ENCODE data around the gene SPATA19. TPM values are rescaled to one million over a fixed set of nuclear protein-coding genes. Genes with fewer than 3 reads are reported as not detected.

Gene SPATA19
- total RNA-seq, 4 donors from 2014 or later = not detected

DNA sequence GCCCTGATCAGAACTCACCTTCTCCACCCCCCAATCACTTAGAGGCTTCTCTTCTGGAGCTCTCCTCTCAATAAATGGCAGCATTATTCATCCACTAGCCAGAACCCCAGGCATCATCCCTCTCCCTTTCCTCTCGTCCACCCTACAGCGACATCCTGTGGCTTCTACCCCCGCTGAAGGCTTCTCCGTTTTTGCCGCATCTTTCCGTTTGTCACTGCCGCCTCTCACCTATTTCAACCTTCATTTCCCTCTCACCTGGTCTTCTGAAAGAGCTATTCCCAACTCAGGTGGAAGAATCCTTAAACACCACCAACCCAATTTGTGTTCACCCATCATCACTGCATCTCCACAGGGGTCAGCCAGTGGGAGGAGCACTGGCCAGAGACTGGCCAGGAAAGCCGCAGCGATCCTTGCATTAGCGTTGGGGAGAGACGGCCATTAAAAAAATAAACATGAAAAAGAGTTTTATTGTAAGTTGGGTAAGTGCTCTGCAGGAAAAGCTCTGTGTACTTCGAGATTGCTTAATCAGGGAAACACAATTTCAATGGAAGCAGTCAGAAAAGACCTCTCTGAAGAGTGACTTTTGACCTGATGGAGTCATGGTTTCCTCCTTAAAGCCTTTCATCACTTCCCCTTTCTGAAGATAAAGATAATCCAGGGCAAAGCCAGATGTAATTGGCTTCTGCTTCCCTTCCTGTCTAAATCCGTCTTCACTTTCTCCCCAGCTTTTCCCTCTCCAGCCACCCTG, 36.7 kb downstream of the SPATA19 start:
- in situ Hi-C loops (cut with MboI; ENCODE audit: low sequenced_read_pairs in 4 of 4) = no loop called here

DNA sequence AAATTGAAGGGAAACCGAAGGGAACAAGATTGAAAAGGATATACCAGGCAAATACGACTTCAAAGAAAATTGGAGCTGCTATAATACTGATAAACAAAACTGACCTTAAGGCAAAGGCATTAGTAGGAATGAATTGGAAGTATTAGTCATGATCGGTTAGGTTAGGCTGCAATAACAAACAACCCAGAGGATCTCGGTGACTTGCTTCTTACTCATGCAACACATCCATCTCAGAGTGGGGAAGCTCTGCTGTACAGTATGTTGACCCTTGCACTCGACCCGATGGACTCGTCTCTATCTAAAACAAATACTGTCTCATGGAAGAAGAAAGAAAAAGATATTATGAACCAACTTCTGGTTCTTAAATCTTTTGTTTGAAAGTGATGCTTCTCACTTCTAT, 42.3 kb downstream of the SPATA19 start:
- DNase-seq (no peak), ATAC-seq (no peak)
- no peak for TF ChIP-seq POLR2A (IDR thresholded peaks at IDR 0.05)
- TF ChIP-seq, protein P1, sequence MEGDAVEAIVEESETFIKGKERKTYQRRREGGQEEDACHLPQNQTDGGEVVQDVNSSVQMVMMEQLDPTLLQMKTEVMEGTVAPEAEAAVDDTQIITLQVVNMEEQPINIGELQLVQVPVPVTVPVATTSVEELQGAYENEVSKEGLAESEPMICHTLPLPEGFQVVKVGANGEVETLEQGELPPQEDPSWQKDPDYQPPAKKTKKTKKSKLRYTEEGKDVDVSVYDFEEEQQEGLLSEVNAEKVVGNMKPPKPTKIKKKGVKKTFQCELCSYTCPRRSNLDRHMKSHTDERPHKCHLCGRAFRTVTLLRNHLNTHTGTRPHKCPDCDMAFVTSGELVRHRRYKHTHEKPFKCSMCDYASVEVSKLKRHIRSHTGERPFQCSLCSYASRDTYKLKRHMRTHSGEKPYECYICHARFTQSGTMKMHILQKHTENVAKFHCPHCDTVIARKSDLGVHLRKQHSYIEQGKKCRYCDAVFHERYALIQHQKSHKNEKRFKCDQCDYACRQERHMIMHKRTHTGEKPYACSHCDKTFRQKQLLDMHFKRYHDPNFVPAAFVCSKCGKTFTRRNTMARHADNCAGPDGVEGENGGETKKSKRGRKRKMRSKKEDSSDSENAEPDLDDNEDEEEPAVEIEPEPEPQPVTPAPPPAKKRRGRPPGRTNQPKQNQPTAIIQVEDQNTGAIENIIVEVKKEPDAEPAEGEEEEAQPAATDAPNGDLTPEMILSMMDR (IDR thresholded peaks at IDR 0.05 in 4 of 5, conservative IDR thresholded peaks at IDR 0.05 in 1 of 5) = no peak
- no peaks in the 10 kb centered on the region for H3K27me3 ChIP-seq
- H3K4me1 ChIP-seq = no peaks in the 10 kb centered on the region
- no peaks in the 10 kb centered on the region for H3K9me3 ChIP-seq
- in situ Hi-C loops (cut with MboI; ENCODE audit: low sequenced_read_pairs in 4 of 4) (no loop called here), intact Hi-C loops (cut with DNase I; ENCODE audit: low total_unique reads) (no loop called here)
- no peak overlapping the region for H3K4me3 ChIP-seq
- H3K27ac ChIP-seq = no peak overlapping the region
- H3K36me3 ChIP-seq = no peaks in the 10 kb centered on the region

More for the DNA sequence above, 36.7 kb downstream of the SPATA19 start:
- H3K36me3 ChIP-seq = no peaks in the 10 kb centered on the region
- H3K4me1 ChIP-seq = peaks cover 0 to 4% of the 10 kb centered on the region in 2 donors
- H3K27me3 ChIP-seq = no peaks in the 10 kb centered on the region
- TF ChIP-seq, protein P1 (IDR thresholded peaks at IDR 0.05 in 4 of 5, conservative IDR thresholded peaks at IDR 0.05 in 1 of 5) = no peak
- no peaks in the 10 kb centered on the region for H3K9me3 ChIP-seq
- DNase-seq (no peak), ATAC-seq (no peak)
- intact Hi-C loops (cut with DNase I; ENCODE audit: low total_unique reads) = no loop called here
- no peak overlapping the region for H3K27ac ChIP-seq
- no peak overlapping the region for H3K4me3 ChIP-seq

DNA sequence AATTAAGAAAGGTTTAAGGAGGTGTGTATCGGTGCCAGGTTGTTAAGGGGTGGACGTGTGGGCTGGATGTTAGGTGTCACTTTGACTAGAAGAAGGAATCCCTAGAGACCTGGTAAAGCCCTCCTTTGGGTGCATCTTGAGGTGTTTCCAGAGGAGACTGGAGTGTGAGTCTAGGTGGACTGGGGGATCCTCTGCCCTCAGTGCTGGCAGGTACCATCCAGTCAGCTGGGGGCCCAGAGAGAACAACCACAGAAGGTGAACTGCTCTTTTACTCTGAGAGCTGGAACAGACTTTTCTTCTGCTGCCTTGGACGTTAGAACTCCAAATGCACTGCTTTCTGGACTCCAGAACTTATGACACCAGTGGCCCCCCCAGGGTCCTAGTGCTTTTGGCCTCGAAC, 44.0 kb downstream of the SPATA19 start:
- ATAC-seq = no peak
- intact Hi-C loops (cut with DNase I; ENCODE audit: low total_unique reads) (no loop called here), in situ Hi-C loops (cut with MboI; ENCODE audit: low sequenced_read_pairs in 4 of 4) (no loop called here)
- no peak overlapping the region for H3K4me3 ChIP-seq
- H3K27ac ChIP-seq = no peak overlapping the region
- no peak for DNase-seq
- H3K4me1 ChIP-seq = no peaks in the 10 kb centered on the region
- no peak for TF ChIP-seq POLR2A (IDR thresholded peaks at IDR 0.05)
- TF ChIP-seq, protein P1 (IDR thresholded peaks at IDR 0.05 in 4 of 5, conservative IDR thresholded peaks at IDR 0.05 in 1 of 5) = no peak
- H3K27me3 ChIP-seq = no peaks in the 10 kb centered on the region
- no peaks in the 10 kb centered on the region for H3K9me3 ChIP-seq
- no peaks in the 10 kb centered on the region for H3K36me3 ChIP-seq

DNA sequence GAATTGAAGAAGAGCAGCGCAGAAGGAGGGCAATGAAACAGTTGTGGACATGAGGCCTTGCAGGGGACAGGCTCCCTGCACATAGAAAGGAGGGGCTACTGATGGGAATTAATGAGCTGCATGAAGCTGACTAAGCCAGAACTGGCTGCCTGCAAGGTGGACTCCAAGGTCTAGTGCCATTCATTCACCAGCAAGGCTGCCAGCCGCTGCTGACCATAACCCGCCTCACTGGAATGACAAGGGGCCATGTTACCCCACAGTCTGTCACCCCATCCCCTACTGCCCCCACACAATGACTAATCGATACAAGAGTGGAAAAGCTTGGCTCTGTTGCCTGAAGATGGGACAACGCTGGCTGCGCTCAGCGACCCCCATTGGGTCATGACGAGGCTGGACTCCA, 44.6 kb downstream of the SPATA19 start:
- intact Hi-C loops (cut with DNase I; ENCODE audit: low total_unique reads) = no loop called here
- DNase-seq = no peak
- no peak for TF ChIP-seq POLR2A (IDR thresholded peaks at IDR 0.05)
- TF ChIP-seq, protein P1 (IDR thresholded peaks at IDR 0.05 in 4 of 5, conservative IDR thresholded peaks at IDR 0.05 in 1 of 5) = no peak
- H3K36me3 ChIP-seq = no peaks in the 10 kb centered on the region
- in situ Hi-C loops (cut with MboI; ENCODE audit: low sequenced_read_pairs in 4 of 4) = no loop called here
- no peak overlapping the region for H3K27ac ChIP-seq
- H3K4me1 ChIP-seq = no peaks in the 10 kb centered on the region
- no peak overlapping the region for H3K4me3 ChIP-seq
- no peaks in the 10 kb centered on the region for H3K9me3 ChIP-seq
- no peak for ATAC-seq
- no peaks in the 10 kb centered on the region for H3K27me3 ChIP-seq

DNA sequence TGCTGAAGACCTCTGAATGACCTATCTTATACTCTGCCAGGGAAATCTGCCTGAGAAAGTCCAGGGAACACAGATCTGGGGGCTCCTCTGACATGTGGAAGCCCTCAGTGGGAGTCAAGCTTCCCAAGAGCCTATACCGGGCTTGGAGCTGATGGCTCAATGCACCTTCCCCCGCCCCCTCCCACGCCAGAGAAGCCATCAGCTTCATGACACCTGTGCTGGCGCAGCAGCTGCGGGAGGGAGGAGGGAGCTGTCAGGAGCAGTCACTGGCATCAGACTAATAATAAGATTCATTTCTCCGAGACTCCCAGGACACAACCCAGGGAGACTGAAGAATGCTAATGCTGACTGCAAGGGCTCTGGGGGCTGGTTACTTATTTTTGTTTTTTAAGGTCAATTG, 47.8 kb downstream of the SPATA19 start:
- no peak overlapping the region for H3K27ac ChIP-seq
- no peak for TF ChIP-seq POLR2A (IDR thresholded peaks at IDR 0.05)
- TF ChIP-seq, protein P1 (IDR thresholded peaks at IDR 0.05 in 4 of 5, conservative IDR thresholded peaks at IDR 0.05 in 1 of 5) = no peak
- intact Hi-C loops (cut with DNase I; ENCODE audit: low total_unique reads) (no loop called here), in situ Hi-C loops (cut with MboI; ENCODE audit: low sequenced_read_pairs in 4 of 4) (no loop called here)
- no peaks in the 10 kb centered on the region for H3K27me3 ChIP-seq
- ATAC-seq (no peak), DNase-seq (no peak)
- no peaks in the 10 kb centered on the region for H3K9me3 ChIP-seq
- H3K4me3 ChIP-seq = no peak overlapping the region
- H3K36me3 ChIP-seq = no peaks in the 10 kb centered on the region
- H3K4me1 ChIP-seq = no peaks in the 10 kb centered on the region
